Forelimb muscle (tissue), 1 donor: ENCODE data around the gene BDH2. TPM values are rescaled to one million over a fixed set of nuclear protein-coding genes. Genes with fewer than 3 reads are reported as not detected.
A peak's percentile ranks its signal among the peaks of the same experiment; 100 is the strongest.

Experiments
- DNase-seq: peaks from one replicate; pipeline ENCODE4 v3.0.0-alpha.2; 2013; ENCODE audit warnings: low read depth
- polyA plus RNA-seq: library from polyadenylated mRNA; unstranded; fragments of 120-200 nt; gene quantifications from one replicate; pipeline ENCODE4 v1.2.1, GENCODE V29; 2013; ENCODE audit not compliant: insufficient read length

The BDH2 gene
- polyA plus RNA-seq, 1 donor, result 38.0 TPM

DNA sequence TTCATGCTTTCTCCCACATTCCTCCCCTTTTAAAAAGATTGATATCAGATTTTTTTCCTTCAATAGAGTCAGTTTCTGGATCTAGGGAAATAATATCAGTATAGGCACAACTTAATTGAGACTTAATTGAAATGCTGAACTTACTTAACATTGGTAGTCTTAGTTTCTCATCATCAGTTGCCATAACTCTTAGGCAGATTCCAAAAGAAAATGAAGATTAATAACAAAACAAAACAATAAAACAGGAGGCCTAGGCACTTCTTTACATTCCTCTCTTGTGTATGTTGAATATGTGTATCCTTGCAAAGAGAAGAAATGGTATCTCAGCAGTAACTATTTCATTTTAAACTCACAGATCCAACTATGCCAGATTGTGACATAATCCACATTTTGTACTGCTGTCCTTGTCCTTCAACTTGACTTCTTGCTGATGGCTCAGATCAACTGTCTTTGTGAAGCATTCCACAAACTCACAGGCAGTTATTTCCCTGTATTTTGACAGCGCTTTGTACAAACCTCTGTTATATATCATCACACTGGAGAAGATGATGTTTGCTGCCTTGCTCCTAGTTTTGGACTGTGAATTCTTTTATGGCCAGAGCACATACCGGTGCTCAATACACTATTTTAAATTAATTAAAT is 14.0 kb downstream of the BDH2 start:
- no peak for DNase-seq

DNA sequence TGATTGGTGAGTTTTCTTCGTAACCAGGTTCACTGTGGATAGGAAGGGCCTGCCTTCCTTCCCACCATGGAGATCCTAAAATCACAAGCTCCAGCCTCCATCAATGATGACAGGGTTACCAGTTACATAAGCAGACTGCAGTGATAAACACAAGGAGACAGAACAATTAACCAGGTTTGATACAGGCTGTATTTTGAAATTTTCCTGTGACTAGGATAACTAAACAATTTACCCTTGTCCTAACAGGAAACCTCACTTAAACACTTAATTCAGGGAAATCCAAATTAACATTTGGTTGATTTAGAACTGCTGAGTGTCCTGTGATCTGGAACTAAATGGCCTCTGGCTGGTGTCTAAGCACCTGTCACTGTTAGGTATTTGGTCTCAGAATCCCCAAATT is 20.0 kb downstream of the BDH2 start:
- no peak for DNase-seq

DNA sequence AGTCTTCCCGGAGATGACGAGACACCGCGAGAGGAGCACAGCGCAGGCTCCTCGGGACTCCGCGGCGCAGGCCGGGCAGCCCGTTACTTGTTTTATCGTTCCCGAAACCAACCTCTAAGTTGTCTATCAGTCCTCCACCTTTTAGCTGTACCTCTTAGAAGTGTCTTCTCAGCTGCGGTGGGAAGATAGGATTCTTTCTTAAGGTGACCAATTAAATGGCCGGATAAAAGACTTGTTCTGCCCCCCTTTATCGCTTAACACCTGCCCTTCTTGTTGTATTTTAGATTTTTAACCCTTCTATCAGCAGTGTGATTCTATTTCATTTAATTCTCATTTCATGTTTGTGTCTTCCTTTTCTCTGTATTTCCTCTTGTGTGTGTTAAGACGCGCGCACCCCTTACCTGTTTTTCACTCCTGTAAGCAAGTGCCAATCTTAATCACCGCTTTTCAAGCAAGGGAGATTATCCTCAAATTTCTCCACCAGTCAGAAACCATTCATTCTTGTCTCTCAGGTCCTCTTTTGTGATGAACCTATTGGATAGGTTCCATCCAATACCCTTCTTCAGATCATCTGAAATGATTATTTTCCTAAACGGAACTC is 22.8 kb downstream of the BDH2 start, which contains the start of gene SLC9B2:
Gene SLC9B2, minus strand, starts transcription at position 15 of the 601 bp plus-strand sequence. CDS start 9,211 bp downstream, outside the sequence.
- DNase-seq, result no peak

DNA sequence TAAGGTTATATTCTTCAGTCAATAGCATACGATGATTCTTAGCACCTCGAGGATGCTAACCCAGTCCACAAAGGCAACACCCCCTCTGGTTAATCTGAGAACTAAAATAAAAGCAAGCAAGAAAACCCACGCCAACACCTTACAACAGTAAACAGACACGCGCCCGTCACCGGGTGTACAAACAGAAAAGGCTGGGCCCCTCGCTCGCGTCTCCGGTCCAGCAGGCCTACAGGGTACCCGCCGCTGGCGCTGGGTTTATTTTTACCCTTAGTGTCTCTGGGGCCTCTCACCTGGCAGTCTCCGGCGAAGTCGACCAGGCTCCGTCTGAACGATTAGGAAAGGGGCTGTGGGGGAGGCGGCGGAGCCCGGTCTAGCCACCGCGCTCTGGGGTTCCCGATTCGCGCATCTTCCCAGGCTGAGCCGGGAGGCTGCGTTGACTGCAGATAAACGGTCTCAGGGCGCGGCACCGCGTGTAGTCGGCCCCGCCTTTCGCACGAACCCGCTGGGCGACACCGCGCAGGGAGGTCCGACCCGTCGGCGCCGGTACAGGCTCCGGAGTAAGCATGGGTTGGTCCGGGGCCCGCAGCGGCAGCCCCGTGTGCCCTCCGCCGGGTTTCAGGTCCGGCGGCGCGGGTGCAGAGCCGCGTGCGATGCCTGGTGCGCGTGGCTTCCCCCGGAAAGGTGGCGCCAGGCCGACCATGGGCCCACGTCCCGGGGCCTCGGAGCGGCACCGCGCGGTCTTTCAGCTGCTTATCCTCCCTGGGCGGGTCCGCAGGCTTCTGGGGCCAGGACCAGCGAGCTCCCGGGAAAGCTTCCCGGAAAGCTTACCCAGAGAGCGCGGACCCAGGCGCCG is 23.5 kb downstream of the BDH2 start:
- DNase-seq, result no peak

DNA sequence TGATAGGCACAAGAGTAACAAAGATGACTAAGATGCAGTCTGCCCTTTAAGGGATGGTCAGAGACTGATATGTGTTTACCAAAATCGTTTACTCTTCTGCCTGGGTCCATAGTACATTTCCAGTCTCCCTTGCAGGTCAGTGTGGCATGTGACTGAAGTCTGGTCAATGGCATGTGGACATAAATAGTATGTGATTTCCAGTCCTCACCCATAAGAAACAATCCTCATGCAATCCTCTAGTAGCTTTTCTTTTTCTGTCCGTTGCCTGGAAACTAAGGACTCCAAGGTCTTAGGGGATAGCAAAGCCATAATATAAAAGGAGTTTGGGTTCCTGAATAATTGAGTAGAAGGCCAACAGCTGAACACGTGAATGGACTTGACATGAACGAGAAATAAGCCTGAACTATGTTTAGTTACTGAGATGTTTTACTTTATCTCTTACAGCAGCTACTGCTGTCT is 24.2 kb downstream of the BDH2 start:
- DNase-seq, result no peak

DNA sequence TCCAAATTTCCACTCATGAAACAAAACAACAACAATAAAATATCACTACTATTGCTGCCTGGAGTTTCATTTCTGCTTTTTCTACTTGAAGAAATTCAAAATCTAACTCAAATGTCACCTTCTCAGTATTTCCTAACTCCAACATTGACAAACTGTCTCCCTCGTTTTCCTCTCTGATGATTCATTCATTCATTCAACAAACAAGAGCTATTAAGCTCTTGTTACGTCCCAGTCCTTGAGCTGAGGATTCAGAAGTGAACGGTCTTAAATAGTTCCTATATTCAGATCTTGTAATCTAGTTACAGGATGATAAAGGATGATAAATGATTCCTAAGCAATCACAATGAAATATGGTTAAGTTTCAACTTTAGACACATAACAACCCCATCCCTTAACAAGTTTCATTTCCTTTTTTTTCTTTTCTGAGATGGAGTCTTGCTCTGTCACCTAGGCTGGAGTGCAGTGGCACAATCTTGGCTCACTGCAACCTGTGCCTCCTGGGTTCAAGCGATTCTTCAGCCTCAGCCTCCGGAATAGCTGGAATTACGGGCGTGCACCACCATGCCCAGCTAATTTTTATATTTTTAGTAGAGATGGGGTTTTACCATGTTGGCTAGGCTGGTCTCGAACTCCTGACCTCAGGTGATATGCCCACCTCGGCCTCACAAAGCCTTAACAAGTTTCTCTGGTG is 24.7 kb downstream of the BDH2 start:
- no peak for DNase-seq

DNA sequence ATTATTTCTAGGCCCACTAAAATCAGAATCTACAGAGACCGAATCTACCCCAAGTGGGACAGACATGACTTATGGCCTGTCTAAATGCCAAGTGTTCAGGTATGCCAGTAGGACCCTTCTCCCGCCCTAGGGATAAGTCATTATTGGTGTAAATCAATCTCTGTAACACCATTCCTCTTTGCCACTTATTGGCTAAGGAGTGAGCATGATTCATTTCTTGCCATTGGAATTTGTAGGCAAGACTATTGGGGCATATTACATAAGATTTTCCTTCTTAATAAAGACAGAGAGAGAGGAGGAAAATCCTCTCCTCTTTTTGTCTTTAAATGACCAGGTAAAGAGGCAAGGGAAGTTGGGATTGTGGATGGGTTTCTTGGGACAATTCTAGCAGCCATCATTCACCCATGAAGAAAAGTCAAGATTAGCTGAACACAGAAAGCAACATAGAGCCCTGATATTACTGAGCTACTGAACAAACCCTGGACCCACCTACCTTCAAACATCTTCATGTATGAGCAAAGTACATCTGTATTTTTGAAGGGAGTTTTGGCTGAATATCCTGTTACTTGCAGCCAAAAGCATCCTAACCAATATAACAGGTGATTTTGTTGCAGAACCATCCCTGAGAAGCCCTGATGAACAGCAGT is 25.7 kb downstream of the BDH2 start:
- DNase-seq, result no peak

DNA sequence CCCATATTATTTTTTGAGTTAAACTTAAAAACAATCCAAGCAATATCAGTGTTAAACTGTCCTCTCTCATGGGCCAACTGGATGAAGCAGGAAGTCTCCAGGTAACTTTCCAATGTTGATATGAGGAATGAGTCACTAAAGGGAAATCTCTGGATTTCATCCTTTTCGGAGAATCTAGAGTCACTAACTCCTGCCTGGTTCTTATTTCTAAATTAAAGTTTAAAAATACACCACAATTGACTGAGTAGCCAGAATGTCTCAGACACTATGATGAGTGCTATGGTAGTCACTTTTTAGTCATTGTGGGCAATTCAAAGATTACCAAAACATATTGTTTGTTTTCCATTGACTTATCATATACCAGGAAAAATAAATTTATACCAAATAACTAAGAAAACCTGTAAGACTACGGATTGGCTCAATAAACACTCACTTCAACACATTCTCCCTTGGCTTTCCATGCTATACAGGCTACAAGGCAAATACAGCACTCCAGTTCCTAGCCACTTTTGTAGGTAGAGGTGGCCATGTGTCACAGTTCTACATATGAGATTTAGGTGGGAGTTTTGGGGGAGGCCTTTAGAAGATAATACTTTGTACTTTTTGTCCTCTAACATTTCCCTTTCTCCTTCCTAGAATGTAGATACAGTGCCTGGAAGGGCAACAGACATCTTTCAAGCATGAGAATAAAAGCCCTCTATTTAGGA is 31.6 kb downstream of the BDH2 start:
- DNase-seq, result no peak

DNA sequence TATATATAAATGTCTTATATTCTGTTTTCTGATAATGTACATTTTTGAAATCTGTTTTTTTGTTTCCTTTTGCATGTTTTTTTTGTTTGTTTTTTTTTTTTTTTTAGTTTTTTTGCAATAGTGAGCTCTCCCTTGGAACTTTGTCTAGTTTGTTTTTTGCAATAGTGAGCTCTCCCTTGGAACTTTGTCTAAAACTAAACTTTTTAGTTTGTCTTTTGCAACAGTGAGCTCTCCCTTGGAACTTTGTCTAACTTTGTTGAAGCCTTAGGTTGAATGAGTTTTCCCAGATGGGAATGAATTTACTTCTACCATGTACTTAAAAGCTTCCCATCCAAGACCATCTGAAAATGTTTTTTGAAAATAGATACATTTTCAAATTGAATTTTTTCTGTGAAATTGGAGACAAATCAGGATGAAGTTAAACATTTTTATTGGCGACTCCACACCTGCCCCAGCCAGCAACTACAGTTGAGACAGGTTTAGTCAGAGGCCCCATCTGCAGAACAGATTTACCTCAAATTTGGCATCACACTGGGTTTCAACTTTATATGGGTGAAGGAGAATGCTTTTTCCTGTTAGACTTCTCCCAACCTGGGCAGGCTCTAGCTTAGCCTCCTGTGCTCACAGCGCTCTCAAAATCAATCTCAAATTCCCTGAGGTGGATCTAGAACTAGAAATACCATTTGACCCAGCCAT is 39.0 kb downstream of the BDH2 start:
- DNase-seq, result no peak

DNA sequence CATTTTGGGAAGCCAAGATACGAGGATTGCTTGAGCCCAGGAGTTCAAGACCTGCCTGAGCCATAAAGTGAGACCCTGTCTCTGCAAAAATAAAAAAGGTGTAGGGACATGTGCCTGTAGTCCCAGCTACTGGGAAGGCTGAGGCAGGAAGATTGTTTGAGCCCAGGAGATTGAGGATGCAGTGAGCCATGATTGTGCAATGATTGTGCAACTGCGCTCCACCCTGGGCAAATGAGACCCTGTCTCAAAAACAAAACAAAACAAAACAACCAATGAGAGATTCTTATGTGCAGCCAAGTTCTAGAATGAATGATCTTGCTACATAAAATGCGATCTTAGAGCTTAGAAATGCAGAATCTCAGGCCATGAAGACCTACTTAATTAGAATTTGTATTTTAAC is 45.6 kb downstream of the BDH2 start:
- DNase-seq, result no peak

DNA sequence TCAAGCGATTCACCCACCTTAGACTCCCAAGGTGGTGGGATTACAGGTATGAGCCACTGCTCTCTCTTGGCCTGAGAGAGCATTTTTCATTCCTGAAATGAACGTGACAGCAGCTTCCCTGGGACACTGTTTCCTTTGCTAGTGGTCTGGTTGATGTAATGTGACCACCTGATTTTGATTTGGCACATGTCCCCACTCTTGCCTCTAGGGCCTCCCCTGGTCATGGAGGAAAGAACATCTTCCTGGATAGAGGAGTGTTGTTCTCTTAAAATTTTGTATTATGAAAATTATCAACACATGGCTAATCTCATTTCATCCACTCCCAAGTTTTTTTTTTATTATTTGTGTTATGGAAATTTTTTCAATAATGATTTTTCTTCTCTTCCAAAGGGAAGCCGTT is 46.9 kb downstream of the BDH2 start:
- DNase-seq, result no peak

DNA sequence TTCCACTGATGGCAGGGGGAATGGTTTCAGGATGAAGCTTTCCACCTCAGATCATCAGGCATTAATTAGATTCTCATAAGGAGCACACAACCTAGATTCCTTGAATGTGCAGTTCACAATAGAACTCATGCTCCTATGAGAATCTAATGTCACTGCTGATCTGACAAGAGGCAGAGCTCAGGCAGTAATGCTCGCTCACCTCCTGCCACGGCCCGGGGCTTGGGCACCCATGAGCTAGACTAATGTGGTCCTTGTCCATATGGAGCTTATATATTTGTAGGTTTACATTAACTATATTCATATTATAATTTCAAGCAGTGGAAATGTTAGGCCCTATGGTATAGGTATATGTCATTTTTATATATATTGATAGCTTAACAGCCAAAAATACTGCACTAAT is 47.5 kb downstream of the BDH2 start:
- no peak for DNase-seq

DNA sequence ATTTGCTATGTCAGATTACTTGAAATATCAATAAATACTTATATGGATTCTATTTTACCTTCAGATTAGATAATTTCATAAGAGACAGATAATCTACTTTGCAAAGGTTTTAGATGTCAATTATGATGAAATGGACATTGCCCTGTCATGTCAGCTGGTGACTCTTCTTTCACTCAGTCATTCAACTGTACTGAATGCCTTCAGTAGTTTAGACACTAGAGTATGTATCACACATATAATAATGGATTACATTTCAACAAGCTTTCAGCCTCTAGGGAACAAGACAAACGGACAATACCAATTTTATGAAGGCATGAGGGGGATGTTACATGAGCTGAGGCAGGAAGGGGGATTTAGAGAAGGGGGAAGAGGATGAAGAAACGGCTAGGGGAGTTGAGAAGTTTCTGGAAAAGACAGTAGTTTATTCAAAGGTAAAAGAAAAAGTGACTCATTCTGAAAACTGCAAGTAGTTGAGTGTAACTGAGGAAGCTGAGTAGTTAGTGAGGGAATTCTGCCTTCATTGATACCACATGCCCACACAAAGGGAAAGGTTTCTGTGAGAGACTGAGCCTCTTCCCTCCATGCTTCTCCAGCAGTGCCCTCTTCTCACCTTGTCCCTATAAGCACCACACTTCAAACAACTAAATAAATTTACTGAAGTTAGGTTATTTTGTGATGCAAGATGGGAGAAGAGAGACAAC is 48.7 kb downstream of the BDH2 start:
- no peak for DNase-seq

DNA sequence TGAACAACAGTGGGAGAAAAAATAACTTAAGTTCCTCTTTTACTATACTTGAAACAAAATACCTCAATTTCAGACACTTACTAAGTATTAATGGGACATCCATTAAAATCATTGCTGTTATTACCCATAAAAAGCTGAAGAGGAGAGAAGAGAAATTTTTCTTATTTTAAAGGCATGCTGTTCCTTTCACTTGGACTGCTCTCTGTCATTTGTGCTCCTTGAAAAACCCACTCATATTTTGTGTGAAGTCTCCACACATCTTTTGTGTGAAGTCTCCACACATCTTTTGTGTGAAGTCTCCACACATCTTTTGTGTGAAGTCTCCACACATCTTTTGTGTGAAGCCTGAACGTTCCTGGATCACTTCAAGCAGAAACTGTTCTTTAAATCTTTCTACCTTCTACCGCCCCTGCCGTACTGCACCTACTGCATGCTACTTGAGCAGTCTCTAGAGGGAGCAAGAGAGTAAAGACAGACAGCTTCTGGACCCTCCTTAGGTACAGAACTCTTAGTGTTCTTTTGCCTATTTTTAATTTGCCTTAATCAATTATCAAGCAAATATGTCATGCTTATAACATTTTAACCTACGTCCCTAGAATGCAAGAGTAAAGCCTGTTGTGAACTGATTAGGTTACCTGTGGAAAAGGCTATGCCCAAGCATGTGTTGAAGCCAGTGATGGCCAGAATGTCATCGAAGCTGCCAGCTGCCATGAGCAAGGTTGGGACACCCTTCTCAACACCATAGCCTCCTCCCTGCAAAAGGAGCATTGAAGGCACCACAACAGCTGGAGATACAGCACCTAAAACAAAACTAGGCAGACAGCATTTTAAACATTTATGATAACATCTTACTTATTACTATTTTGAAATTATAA is 53.0 kb downstream of the BDH2 start:
- DNase-seq, result peak; percentile 5

DNA sequence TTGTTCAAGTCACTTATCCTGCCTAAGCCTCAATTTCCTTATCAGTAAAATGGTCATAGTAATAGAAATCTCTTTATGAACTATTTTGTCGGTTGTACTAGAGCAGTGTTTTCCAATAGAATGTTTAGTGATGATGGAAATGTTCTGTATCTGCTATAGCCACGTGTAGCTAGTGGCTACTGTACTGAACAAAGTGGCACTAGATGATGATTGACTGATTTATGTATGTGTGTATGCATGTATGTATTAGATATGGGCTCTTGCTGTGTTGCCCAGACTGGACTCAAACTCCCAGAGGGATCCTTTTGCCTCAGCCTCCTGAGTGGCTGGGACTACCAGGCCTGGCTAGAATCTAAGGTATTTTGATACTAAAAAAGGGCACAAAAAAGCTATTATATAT is 55.5 kb downstream of the BDH2 start:
- DNase-seq, result no peak

DNA sequence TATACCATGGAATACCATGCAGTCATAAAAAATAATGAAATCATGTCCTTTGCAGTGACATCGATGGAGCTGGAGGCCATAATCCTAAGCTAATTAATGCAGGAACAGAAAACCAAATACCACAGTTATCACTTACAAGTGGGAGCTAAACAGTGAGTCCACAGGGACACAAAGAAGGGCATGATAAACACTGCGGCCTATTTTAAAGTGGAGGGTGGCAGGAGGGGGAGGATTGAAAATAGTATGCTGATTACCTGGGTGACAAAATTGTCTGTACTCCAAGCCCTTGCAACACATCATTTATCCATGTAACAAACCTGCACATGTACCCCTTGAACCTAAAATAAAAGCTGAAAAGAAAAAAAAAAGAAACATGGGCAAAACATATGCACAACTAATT is 63.5 kb downstream of the BDH2 start:
- no peak for DNase-seq

DNA sequence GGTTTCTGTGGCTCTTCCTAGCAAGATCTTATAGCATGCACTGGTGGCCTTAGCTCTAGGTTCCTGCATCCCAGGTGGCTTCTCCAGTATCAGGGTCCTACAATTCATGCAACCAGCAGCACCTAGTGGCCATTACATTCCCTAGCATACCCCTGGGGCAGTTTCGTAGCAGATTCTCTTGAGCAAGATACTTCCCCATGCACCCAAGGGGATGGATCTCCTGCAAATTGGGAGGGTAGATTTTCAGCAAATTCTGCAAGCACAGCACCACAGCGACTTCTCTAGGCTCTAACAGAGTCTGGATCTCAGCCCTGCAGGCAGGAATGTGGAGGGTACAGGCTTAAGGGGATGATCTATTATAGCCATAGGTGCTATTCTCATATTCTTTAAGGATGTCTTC is 67.1 kb downstream of the BDH2 start:
- no peak for DNase-seq

DNA sequence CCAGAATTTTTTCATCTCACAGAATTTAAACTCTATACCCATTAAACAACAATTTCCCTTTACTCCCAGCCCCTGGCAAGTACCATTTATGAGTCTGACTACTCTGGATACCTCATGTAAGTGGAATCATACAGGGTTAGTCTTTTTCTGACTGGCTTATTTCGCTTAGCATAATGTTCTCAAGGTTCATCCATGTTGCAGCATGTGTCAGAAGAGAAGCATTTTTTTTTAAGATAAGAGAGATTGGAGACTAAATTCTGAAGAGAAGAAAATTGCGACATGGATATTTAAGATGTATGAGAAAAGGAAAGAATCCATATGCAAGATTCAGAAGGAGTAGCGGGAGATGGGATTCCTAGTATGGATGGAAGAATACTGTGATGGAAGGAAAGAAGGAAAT is 68.8 kb downstream of the BDH2 start:
- DNase-seq, result no peak

DNA sequence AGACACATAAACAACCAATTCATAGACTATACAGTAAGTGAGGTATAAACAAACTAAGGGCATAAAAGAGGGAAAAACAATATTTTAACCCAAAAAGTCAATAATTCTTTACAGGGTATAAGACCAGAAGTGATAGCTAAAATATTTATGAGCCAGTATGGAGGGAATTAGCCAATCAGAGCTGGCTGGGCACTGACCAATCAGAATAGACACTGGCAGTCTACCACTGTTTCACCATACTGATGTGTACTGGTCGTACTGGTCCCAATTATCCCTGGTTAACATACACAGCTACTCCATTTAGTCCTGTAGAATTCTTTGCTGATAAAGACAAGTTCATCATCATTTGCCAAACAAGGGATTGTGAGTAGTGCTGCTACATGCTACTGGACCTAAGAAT is 70.3 kb downstream of the BDH2 start:
- no peak for DNase-seq
